ENCODE data around the gene UNC5B.

- TF ChIP-seq CTCF (IDR thresholded peaks at IDR 0.05) = no peak
- TF ChIP-seq POLR2A (IDR thresholded peaks at IDR 0.05) = no peak
These were observed 18.8 kb downstream of the UNC5B start for GRCh38 chr10:71231206-71231605.

All from sigmoid colon (tissue), 3 donors.